ENCODE measurements around the gene MFSD12.

MFSD12 gene

DNA sequence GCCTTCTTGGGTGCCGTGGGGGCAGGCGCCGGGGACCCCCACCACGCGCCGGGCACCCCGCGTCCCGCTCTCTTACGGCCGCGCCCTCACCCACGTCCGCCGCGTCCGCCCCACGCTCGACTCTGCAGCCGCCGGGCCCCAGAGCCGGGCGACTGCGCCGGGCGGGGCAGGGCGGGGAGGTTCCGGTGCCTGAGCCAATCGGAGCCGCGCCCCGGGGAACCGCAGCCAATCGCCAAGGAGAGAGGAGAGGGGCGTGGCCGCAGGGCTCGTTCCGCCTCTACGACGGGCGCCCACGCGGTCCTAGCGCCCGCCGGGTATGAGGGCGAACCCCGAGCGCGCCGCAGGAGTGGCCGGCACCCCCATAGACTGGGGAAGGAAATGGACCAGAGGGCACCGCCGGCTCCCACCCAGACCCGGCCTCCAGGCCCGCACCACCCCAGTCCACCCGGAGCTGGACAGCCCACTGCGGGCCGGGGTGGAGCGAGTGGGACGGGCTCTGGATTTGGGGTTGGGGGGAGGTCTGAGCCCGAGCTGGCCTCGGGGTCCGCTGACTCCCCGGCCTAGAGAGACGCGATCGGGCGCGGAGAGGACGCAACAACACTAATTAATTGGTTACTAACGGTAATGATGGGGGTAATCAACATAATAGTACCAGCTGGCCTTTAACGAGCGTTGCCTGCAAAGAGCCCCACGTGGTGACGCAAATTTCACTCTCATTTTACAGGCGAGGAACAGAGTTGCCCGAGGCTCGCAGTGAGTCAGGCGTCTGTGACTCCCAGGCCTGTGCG, at the start of gene MFSD12:
TSS of gene MFSD12 (minus strand) at position 126 of the 788 bp plus-strand sequence. CDS start 183 bp downstream, outside the sequence.
- DNase-seq = peak; percentile 94

DNA sequence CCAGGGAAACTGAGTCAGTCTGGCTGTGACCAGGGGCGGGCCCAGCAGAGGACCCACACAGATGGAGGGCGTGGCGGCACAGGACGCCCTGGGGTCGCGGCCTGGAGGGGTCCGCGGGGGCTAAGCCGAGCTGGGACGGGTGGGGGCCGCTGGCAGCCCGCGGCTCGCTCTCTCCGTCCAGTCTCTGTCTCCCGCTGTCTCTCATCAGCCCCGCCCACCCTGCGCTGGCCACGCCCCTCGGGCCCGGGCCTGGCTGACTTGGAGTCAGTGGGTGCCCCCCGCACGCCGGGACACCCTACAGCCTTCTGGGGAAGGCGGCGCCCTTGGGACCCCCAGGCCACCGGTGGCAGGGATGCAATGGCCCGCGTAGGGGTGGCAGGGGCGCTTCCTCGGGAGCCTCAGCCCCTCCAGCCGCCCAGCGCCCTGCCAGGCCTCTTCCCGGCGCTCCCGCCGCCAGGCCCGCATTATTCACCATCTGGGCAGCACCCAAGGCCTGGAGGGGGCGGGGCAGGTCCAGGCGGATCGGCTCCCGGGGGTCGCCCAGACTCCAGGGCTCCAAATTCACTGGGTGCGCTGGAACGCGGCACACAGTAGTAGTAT, 49.4 kb upstream of the MFSD12 start, which contains the start of gene TBXA2R:
TSS of gene TBXA2R (minus strand) at position 186 of the 600 bp plus-strand sequence. CDS start 6,241 bp downstream, outside the sequence.
- DNase-seq = peak; percentile 50

DNA sequence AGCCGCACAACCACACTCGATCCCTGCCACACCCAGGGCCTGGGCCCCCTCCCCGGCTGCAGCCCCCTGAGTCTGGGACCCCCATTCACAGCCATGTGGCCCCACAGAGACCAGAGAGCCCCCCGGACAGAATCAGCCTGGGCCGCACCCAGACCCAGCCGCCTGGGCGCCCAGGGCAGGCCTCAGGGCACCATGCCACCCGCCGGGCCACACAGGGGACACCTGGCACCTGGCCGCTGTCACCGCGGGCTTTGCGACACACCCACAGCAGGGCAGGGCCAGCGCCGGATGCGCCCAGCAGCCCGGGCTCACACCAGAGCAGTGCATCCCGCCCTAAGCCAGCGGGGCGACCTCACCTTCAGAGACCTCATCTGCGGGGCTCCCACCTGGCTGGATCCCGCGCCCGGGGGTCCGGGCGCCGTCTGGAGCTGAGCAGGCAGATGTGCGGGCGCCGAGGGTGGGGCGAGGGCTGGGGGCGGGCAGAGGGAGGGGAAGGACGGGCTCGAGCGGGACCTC, 48.8 kb upstream of the MFSD12 start:
- no peak for DNase-seq

DNA sequence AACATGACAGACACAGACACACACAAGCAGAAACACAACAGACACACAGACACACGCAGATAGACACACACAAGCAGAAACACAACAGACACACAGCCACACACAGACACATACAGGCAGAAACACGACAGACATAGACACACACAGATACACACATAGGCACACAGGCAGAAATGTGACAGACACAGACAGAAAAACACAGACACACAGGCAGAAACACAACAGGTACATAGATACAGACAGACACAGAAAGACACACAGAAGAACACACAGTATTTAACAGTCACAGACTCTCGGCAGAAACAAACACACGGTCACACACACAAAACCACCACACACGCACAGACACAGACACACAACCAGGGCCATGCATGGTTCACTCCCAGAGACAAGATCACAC, 48.4 kb upstream of the MFSD12 start:
- DNase-seq = no peak

DNA sequence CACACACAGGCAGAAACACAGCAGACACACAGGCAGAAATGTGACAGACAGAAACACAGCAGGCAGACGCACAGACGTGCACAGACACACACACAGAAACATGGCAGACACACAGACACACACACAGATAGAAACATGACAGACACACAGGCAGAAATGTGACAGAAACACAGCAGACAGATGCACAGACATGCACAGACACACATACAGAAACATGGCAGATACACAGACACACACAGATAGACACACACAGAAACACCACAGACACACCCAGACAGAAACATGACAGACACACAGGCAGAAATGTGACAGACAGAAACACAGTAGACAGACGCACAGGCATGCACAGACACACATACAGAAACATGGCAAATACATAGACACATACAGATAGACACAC, 48.0 kb upstream of the MFSD12 start:
- DNase-seq = no peak

DNA sequence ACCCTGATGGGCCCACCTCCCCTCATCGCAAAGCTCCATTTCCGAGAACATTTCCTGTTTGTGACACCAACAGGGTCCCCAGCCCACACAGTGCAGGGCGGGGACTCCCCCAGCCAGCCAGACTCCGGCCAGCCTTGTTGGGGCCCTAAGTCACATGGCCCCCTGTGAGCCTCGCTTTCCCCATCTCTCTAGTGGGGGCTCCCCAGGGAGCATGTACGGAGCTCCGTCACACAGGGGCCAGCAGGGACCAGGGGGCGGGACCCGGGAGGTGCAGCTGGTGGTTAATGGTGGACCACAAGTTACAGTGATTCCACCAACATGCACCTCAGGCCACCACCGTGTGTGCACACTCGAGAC, 47.6 kb upstream of the MFSD12 start:
- DNase-seq = no peak

DNA sequence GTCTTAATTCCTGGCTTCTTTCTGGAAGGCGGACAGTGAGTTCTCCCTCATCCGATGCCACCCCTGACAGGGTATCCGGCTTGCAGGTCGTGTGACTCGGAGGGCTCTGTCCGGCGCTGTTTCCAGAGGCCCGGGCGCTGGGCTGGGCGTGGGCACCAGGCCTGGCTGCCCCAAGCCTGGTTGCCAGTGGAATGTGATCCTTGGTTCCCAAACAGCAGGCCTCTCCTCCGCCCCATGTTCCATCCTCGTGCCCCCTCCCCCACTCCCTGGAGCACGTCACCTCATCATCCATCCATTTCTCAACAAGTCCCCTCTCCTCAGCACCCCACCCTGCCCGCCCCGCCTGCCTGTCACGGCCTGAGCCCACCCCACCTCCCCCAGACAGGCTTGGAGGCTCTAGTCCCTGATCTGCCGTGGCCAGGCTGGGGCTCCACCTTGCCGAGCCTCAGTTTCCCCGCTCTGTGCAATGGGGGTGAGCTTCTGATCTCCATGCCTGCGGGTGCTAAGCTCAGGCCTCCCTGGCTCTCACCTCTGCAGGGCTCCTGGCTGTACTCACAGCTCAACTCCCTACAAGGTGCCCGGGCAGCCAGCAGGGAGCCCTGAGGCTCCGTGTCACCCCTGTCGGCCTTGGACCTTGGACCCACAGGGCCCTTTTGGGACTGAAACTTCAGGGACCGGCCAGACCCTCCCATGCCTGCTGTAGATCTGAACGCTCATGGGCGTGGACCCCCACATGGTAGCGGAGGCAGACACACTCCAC, 47.0 kb upstream of the MFSD12 start:
- no peak for DNase-seq

DNA sequence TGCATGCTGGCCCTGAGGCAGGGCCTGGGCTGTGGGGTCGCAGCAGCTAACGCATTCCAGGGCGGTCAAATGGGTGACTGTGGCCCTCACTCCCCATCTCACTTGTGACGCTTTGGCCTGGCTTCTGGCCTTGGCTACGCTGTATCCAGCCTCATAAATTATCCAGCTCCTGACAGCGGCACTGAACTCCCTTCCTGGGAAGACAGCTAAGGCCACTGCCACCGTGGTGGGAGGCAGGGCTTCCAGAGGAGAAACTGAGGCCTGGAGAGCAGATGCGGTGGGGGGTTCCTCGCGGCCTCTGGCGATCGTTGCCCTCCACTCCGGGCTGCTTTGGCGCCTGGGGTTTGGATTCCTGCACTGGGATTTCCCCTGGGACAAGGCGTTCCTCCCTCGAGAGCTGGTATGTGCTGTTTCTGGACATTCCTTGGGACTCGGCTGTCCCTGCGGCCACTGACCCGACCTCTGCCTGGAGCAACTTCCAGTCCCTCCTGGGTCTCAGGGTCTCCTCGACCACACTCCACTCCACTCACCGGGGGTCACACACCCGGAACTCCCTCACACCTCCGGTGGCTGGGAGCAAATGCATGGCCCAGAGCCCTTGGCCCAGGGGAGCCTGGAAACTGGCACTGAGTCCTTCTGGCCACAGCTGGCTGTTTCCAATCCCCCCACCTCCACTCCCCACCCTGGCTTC, 45.9 kb upstream of the MFSD12 start:
- DNase-seq = no peak

DNA sequence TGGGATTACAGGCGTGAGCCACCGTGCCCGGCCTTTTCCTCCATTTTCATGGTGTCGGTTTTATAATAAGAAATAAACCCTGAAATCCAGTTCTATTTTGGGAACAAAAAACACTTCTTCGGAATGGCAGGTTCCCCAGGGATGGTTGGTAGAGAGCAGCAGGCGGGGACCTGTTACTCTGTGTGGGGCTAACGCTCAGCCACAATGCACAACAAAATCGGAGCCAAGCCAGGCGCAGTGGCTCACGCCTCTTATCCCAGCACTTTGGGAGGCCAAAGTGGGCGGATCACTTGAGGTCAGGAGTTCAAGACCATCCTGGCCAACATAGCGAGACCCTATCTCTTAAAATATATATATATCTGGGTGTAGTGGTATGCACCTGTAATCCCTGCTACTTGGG, 43.6 kb upstream of the MFSD12 start:
- no peak for DNase-seq

DNA sequence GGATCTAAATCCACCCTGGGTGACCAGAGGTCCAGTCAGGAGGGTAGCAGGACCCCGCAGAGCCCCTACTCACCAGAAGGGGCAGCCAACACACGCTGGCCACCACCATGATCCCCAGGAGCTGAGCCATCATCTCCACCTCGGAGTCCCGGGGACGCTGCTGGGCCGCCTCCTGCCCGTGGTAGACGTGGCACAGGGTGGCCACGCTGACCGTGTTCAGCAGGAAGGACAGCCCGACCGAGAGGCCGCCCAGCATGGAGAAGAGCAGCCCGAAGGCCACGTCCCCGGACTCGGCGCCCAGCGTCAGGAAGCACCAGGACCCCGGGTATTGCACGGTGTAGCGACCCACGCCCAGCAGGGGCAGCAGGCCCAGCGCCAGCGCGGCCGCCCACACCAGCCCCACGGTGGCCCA, 42.4 kb upstream of the MFSD12 start:
- DNase-seq = no peak

DNA sequence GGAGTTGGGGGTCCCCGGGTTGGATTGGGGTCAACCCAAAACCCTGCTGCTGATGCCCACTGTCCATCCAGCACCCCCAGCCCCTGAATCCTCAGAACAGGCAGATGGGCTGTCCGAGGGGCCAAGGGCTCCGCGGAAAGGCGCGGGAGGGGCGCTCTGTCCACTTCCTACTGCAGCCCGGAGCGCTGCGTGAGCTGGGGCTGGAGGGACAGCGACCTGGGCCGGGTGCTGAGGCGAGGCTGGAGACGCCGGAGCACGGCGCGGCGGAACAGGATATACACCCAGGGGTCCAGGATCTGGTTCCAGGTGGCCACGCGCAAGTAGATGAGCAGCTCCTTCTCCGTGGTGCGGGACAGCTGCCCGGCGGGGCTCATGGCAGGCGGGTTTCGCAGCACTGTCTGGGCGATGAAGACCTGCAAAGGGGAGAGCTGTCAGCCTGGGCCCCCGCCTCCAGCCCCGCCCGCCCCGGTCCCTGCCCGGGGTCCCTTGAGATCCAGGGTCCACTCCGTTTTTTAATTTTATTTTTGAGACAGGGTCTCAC, 38.2 kb upstream of the MFSD12 start:
- no peak for DNase-seq

DNA sequence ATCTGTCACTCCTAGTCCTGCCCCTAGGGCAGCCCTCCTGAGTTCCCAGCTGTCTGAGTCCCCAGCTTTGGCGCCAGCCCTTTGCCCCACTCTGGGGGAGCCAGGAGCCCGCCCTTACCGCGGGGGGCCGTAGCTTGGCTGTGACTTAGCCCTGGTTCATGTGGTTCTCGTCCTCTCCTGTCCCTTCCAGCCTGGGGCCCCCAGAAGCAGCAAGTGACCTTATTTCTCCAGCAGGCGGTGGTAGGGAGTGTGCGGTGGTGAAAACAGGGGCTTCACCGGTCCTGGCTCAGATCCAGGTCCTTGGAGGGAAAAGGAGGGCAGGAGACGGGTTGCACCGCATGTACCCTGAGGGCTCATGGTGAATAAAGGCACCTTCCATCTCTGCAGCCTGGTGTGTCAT, 35.8 kb upstream of the MFSD12 start:
- no peak for DNase-seq

DNA sequence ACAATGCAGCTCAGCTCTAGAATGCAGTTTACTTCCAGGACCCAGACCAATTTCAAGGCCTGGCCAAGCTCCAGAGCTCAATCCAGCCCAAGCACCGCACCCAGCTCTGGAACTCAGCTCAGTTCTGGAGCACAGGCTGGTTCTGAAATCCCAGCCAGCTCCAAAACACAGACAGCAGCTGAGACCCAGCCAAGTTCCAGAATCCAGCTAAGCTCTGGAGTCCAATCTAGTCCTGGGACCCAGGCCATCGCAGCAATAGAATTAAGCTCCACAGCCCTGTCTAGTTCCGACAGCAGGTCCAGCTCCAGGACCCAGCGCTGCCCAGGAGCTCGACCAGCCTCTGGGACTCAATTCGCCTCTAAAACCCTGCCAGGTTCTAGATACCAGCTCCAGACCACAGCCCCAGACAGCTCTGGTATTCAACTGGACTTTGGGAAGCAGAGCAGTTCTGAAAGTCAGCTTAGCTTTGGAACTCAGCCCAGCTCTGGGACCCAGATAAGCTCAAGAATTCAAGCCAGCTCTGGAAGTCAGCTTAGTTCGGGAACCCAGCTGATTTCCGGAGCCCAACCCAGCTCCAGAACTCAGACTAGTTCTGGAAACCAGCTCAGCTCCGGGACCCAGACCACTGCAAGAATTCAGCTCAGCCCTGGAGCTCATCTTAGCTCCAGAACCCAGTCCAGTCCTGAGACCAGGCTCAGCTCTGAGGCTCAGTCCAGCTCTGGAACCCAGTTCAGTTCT, 34.7 kb upstream of the MFSD12 start:
- no peak for DNase-seq

DNA sequence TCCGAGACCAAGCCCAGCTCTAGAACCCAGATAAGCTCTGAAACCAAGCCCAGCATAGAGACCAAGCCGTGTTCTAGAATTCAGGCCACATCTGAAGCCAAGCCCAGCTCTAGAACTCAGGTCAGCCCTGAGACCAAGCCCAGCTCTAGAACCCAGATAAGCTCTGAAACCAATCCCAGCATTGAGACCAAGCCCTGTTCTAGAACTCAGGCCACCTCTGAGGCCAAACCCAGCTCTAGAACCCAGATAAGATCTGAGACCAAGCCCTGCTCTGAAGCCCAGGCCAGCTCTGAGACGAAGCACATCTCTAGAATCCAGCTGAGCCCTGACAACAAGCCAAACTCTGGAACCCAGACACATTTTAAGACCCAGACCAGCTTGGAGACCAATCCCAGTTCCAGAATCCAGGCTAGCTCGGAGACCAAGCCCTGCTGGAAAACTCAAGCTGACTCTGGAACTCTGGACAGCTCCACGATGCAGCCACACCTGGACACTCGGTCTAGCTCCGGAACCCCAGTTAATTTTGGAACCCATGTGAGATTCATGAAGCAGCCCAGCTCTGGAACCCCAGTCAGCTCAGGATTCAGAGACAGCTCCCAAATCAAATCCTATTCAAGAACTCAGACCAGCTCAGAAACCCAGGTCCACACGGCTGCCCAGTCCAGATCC, 33.7 kb upstream of the MFSD12 start:
- no peak for DNase-seq

DNA sequence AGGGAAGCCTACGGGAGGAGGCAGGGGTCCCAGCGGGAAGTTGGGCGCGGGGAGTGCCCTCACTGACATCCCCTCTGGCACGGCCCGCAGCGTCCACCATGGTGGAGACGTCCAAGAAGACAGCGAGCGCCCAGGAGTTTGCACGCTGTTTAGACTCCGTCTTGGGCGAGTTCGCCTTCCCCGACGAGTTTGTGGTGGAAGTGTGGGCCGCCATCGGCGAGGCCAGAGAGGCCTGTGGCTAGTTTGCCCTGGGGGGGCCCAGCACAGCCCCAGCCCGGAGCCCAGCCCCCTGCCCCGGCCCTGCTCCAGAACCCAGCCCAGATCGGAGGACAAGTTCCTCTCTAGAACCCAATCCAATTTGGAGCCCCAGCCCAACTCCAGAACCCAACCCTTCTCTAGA, 32.6 kb upstream of the MFSD12 start:
- DNase-seq = no peak

DNA sequence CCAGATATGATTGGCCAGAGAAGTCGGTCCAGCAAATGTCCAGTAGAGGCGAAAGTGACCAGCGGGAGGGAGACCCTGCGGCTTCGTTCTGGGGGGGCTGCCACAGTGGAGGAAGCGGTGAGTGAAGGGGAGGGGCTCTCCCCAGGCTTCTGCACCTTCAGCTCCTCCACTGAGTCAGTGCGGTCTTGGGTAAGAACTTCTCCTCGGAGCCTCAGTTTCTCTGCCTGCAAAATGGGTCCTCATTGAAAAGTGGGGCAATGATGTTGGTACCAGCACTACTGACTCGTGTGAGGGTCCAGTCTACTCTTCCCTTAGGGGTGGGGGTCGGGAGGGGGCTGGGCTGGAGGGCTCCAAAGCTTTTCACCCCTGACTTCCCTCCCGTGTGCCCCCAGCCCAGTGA, 32.1 kb upstream of the MFSD12 start:
- no peak for DNase-seq

DNA sequence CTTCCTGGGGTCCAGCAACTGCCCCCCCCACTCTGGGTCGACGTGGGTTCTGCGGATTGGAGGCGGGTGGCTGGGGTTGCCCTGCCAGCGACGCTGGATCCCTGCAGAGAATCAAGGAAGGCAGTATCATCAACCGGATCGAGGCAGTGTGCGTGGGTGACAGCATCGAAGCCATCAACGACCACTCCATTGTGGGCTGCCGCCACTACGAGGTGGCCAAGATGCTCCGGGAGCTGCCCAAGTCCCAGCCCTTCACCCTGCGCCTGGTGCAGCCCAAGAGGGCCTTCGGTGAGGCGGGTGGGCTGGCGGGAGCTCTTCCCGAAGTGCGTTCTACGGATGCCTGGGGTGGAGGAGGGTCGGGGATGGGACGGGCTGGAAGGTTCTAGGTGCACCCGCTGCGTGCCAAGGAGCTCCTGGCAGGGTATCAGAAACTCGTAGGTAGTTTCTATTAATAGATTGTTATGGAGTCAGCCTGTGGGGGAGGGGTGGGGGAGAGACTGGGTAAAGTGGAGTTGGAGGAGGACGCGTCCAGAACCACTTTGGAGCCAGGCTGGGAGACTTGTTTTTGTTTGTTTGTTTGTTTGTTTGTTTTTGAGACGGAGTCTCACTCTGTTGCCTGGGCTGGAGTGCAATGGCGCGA, 29.4 kb upstream of the MFSD12 start:
- DNase-seq = no peak

DNA sequence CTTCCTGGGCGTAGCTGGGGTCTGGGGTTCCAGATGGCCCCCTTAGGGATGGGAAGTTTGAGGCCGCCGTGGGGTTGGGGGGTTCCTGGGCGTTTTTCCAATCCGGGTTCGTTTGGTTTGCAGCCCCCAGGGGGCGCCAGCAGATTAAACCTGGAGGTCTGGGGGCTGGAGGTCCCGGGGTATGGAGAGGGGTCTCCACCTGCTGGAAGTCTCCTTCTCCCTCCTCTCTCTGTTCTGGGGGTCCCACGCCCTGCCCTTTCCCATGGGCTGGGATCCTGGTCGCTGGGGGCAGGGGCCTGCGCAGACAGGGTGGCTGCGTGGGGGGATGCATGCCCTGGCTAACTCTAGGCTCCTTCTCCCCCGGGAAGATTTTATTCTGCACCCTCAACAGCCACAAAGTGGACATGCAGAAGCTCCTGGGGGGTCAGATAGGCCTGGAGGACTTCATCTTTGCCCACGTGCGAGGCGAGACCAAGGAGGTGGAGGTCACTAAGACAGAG, 28.8 kb upstream of the MFSD12 start:
- DNase-seq = peak; percentile 38

DNA sequence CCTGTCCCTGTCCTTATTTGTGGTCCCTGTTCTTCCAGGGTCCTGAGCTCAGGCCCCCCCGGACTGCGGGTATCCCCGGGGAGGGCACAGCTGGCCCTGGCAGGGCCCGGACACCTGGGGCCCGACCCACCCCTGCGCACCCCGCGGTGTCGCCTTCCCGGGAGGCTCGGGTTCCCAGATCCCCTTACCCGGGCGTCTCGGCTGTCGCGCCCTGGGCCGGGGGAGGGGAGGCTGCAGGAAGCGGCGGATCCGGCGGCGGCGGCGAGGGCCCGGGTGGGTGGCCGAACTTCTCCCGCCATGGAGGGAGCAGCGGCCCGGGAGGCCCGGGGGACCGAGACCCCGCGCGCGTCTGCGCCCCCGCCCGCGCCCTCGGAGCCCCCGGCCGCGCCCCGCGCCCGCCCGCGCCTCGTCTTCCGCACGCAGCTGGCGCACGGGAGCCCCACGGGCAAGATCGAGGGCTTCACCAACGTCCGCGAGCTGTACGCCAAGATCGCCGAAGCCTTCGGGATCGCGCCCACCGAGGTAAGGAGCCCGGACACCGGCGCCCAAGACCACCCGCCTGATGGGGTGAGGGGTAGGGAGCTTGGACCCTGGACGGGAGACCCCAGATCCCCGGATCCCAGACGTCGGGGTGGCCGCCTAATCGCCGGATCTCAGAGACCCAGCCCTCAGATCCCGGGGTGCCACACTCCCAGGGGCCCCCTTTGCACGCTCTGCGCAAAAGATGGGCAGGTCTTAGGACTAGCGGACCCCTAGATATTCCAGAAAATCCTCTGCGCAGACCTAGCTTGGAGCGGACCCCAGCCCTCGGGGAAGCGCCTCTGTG, 28.1 kb upstream of the MFSD12 start, which contains the start of gene GIPC3:
TSS of gene GIPC3 (plus strand) at position 178 of the 826 bp plus-strand sequence. CDS start at position 298, 120 bp downstream.
- DNase-seq = no peak
